ENCODE results near the gene PEX5L.

The PEX5L gene

GRCh38 chr3:179885950-179886349 is 150.8 kb downstream of the PEX5L start:
- DNase-seq: no peak

DNA sequence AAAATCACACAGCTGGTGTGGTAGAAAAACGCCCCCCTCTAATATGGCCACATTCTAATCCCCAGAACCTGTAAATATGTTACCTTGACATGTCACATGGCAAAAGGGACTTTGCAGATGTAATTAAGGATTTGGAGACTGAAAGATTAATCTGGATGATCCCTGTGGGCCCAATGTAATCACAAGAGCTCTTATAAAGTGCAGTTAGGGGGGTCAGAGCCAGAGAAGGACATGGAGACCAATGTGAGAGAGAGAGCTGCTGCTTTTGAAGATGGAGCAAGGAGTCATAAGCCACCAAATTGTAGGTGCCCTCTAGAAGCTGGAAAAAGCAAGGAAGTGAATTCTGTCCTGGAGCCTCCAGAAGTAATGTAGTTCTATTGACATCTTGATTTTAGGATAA is 152.6 kb downstream of the PEX5L start:
- DNase-seq: no peak

GRCh38 chr3:179882292-179882691 is 154.4 kb downstream of the PEX5L start:
- DNase-seq: no peak

DNA sequence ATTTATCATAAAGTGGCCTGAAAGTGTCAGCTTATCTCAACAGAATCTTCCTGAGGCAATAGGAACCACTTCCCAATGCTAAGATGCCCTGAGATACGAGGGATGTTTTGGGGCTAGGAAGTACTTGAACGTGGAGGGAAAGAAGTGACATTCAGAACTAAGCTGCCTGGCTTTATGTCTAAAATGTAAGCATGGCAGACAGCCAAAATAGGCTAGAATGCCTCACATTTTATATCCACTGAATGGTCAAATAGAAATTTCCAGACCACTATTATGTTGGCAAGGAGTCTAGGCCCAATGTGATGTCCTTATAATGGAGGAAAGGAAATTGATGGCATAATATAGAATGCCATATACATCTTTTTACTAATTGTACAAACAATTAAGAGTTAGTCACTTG is 154.9 kb downstream of the PEX5L start:
- no peak for DNase-seq

DNA sequence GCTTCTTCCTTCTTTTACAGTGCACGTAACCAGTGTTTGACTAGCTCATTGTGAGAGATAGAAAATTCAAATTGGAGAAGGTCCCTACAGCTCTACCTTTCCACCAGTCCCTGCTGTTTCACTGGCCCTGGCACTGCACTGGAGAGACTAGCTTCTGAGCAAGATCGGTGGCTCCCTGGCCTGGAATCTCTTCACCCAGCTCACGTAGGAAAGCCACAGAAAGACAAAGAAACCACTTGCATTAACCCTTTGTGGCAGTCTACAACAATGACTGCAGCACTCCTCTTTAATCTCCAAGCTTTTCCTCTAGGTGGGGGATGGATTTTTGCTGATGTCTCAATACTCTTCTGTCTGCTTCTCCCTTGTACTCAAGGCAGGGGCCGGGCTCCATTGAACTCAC is 155.9 kb downstream of the PEX5L start:
- DNase-seq: no peak

DNA sequence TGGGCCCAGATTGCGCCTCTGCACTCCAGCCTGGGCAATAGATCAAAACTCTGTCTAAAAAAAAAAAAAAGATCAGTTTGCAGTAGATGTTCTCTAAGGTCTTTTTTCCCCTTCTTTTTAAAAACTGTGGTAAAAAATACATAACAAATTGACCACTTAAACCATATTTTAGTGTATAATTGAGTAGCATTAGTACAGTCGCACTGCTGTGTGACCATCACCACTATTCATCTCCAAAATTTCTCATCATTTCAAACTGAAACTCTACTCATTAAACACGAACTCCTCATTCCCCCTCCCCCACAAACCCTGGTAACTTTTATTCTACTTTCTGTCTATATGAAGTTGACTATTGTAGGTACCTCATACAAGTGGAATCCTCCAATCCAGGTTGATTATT is 160.3 kb downstream of the PEX5L start:
- no peak for DNase-seq

DNA sequence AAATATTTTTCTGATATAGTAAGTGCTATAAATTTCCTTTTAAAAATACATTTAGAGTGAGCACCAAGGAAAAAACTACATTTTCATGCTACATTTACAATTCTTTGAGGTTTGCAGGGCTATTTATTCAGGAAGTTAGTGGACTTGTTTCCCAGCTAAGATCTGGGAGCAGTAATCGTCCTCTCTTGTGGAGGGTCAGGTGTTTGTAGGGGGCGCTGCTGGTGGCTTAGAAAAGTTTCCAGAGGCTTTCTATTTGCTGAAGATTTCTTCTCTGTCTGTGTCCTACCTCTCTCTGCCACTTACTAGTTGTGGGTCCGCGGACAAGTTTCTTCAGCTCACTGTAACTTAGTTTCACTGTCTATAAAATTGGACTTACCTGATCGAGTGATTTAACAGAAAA is 163.9 kb downstream of the PEX5L start:
- no peak for DNase-seq

DNA sequence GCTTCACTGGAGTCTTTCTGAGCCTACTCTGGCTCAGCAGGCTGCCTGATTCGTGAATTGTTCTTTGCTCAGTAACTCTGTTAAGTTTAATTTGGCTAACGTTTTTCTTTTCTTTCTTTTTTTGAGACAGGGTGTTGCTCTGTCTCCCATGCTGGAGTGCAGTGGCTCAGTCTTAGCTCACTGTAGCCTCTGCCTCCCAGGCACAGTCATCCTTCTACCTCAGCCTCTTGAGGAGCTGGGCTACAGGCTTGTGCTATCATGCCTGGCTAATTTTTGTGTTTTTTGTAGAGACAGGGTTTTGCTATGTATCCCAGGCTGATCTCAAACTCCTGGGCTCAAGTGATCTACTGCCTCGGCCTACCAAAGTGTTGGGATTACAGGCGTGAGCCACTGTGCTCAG is 165.0 kb downstream of the PEX5L start:
- DNase-seq: no peak

DNA sequence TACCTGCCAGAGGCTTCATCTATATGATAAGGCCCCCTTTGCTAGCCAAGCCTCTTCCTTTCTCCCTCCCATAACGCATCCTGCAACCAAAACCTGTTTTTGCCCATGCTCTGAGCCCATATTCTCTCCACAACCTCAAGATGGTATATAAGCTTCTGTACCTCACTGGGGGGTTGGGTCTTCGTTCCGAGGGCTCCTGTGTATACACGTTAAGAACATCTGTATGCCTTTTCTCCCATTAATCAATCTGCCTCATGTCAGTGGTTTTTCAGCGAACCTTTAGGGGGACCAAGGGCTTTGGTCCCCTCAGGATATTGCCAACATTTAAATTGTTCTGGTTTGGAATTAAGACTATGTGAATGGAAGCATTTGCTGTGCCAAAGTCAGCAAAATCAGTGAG is 168.0 kb downstream of the PEX5L start:
- DNase-seq: no peak

DNA sequence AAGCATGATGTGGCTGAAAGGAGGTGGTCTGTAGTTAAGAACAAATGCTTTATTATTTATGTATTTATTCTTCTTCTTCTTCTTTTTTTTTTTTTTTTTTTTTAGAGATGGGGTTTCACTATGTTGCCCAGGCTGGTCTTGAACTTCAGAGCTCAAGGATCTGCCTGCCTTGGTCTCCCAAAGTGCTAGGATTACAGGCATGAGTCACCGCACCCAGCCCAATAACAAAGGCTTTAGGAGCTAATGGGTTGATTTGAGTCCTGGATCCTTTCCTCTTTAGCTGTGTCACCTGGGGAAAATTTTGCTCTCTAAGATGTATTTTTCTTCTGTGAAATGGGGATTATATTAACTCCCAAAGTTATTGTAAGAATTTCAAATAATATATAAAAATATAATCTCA is 168.8 kb downstream of the PEX5L start:
- no peak for DNase-seq

- no peak for DNase-seq
Observed at GRCh38 chr3:179865861-179866505, 170.8 kb downstream of the PEX5L start.

- no peak for DNase-seq
Observed at GRCh38 chr3:179861953-179862352, 174.8 kb downstream of the PEX5L start.

GRCh38 chr3:179861292-179861691 is 175.4 kb downstream of the PEX5L start:
- DNase-seq: no peak

GRCh38 chr3:179860275-179861107 is 176.2 kb downstream of the PEX5L start:
- no peak for DNase-seq

DNA sequence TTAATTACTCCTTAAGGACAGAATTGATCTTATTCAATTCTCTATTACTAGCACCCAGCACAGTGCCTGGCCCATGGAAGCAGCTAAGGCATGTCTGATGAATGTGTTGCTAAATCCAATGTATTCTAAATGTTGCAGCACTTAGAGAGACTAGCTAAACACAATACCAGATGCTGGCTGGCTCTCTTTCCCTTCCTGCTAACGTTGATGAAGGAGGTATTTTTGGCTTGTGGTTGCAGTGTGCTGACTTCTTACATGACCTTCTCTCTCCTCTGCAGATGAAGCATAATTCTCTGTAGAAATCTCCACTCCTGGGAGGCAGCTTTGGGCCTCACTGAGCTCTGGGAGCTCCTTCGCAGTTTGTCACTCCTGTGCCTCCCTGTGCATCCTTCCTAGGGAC is 183.6 kb downstream of the PEX5L start:
- no peak for DNase-seq

GRCh38 chr3:179852142-179852905 is 184.4 kb downstream of the PEX5L start:
- DNase-seq: no peak

GRCh38 chr3:179848711-179849110 is 188.0 kb downstream of the PEX5L start:
- DNase-seq: no peak

GRCh38 chr3:179842061-179842460 is 194.7 kb downstream of the PEX5L start:
- no peak for DNase-seq

GRCh38 chr3:179840985-179841384 is 195.8 kb downstream of the PEX5L start:
- DNase-seq: no peak

GRCh38 chr3:179837374-179837773 is 199.4 kb downstream of the PEX5L start:
- DNase-seq: no peak

DNA sequence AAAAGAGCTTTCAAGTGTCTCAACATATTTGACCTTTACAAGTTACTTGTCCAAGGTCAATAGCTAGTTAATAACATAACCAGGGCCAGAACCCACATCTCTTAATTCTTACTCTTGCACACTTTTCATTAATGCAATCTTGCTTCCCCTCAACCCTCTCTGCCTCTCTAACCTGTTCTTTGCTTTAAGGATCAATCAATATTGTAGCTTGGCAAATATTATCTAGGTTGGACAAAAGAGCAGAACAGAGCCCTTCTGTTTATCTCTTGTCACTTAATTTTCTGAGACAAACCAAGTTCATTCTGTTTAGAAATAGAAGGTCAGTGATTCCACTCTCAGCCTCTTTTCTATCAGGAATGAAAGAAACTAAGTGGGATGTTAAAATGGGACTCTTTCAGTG is 203.4 kb downstream of the PEX5L start:
- DNase-seq: no peak

DNA sequence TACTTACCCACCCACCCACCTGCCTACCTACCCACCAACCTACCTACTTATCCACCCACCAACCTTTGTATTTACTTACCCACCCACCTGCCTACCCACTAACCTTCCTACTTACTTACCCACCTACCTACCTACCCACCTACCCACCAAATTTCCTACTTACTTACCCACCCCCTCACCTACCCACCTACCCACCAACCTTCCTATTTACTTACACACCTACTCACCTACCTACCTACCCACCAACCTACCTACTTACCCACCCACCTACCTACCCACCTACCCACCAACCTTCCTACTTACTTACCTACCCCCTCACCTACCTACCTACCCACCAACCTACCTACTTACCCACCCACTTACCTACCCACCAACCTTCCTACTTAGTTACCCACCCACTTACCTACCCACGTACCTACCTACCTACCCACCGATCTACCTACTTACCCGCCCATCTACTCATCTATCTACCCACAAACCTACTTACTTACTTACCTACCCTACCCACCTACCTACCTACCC is 204.3 kb downstream of the PEX5L start:
- DNase-seq: no peak

- DNase-seq: no peak
Observed at GRCh38 chr3:179829401-179829800, 207.3 kb downstream of the PEX5L start.

DNA sequence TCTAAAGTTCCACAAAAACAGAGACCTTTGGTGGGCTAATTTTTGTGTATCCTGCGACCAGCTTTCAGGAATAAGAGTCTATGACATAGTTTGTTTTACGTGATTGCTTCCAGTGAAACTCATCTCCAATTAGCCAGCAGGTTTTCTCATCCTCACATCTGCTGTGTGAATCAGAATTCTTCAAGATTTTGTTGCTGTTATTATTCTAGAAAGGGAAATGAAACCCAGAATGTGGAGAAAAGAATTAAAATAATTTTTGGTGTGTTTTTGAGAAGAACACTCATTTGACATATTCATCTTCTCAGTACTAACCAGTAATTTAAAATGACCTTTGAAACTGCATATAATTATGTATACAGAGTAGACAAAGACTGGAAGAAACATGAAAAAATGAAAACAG is 208.0 kb downstream of the PEX5L start:
- DNase-seq: no peak
